ENCODE measurements around the gene ITIH5. TPM values are rescaled to one million over a fixed set of nuclear protein-coding genes. Genes with fewer than 3 reads are reported as not detected.

The ITIH5 gene
- polyA plus RNA-seq, 1 experiment = 10.3 TPM

DNA sequence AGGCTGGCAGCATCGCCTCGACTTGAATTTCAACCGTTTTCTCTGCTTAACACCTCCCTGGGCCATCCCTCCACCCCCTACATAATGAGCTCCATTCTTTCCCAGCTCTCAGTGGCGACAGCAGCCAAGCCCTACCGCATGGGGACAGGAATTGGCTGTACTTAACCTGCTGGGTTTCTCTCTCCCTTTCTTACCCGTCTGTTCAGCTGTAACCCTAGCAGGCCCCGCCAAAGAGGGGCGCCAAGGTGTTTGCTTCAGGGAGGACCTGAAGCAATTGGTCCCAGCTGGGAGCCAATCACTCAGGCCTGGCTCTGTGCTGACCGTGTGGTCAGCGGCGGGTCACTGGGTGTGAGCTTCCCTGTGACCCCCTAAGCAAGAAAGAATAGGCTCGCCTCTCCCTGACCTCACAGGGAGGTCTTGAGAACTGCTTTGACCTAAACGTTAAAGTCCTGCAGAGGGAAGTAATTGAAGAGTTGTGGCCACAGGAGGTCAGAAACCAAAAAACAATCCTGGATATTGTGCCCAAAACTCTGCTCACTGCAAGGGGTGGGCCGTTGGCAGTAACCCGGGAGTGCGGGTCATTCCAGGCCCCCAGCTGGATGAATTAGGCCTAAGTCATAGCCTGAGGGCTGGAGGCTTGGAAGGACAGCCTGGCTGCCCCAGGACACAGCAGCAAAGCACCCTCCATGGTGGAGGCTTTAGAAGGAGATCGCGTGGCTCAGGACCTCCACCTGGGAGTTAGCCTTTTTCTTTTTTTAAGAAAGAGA lies 114.6 kb downstream of the ITIH5 start:
- POLR2A ChIA-PET = no interaction called here
- TF ChIP-seq, protein P1, sequence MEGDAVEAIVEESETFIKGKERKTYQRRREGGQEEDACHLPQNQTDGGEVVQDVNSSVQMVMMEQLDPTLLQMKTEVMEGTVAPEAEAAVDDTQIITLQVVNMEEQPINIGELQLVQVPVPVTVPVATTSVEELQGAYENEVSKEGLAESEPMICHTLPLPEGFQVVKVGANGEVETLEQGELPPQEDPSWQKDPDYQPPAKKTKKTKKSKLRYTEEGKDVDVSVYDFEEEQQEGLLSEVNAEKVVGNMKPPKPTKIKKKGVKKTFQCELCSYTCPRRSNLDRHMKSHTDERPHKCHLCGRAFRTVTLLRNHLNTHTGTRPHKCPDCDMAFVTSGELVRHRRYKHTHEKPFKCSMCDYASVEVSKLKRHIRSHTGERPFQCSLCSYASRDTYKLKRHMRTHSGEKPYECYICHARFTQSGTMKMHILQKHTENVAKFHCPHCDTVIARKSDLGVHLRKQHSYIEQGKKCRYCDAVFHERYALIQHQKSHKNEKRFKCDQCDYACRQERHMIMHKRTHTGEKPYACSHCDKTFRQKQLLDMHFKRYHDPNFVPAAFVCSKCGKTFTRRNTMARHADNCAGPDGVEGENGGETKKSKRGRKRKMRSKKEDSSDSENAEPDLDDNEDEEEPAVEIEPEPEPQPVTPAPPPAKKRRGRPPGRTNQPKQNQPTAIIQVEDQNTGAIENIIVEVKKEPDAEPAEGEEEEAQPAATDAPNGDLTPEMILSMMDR (IDR thresholded peaks at IDR 0.05; ENCODE audit: insufficient read depth, low read depth, low read length) = no peak
- Histone ChIP-seq H3K4me3 (ENCODE audit: low read depth, low read length) (no peak overlapping the region), H3K36me3 (ENCODE audit: control insufficient read depth, insufficient read depth, low read length) (no peaks in the 10 kb centered on the region), H3K27me3 (ENCODE audit: control insufficient read depth, insufficient read depth, low read length) (no peaks in the 10 kb centered on the region)
- no peak for DNase-seq (ENCODE audit: low read depth)
- CTCF ChIA-PET = interaction anchor here (0.9 to 2.1 kb wide), 2 partner anchors 10 to 135 kb away, joined by 4 read pairs; no protein-coding TSS in a partner anchor

DNA sequence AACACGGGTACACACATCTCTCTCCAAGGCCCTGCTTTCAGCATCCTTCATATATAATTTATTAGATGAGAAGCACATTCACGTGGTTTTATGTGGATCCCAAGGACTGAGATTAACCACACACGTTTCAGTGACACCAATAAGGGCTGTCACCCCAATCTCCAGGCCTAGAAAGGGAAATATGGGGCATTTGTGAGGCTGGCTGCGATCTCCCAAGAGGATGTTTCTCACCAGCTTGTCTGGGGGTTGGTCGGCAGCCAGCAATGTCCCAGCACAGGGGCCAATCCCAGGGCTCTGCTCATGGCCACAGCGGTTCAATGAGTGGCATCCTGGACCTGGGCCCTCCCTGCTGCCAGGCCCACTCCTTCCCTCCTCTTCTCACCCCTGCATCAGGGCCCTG lies 115.5 kb downstream of the ITIH5 start:
- ChIA-PET POLR2A (no interaction called here), CTCF (no interaction called here)

DNA sequence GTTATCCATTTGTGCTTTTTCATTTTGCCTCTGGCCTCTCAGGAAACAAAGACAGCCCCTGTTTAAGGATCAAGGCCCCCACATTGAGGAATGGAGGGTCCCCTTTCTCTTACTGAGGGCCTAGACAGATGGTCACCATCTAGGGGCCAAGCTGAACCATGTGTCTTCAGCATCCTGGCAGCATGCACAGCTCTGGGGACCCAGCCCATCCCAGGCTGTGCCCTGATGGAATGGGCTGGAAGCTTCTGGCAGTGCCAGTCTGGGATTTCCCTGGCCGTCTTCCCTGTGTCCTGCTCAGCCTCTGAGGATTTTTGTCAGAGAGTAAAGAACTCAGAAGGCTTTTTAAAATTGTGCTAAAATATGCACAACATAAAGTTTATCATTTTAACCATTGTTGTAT lies 116.8 kb downstream of the ITIH5 start:
- no peaks in the 10 kb centered on the region for H3K36me3 ChIP-seq (ENCODE audit: control insufficient read depth, insufficient read depth, low read length)
- TF ChIP-seq, protein P1 (IDR thresholded peaks at IDR 0.05; ENCODE audit: insufficient read depth, low read depth, low read length) = no peak
- ChIA-PET POLR2A (no interaction called here), CTCF (interaction anchor here (0.7 kb wide), 1 partner anchor 12 kb away, joined by 3 read pairs; no protein-coding TSS in a partner anchor)
- H3K27me3 ChIP-seq (ENCODE audit: control insufficient read depth, insufficient read depth, low read length) = no peaks in the 10 kb centered on the region
- DNase-seq (ENCODE audit: low read depth) = no peak
- no peak overlapping the region for H3K4me3 ChIP-seq (ENCODE audit: low read depth, low read length)

More for the DNA sequence above, 115.5 kb downstream of the ITIH5 start:
- no peaks in the 10 kb centered on the region for H3K27me3 ChIP-seq (ENCODE audit: control insufficient read depth, insufficient read depth, low read length)
- TF ChIP-seq, protein P1 (IDR thresholded peaks at IDR 0.05; ENCODE audit: insufficient read depth, low read depth, low read length) = no peak
- no peaks in the 10 kb centered on the region for H3K36me3 ChIP-seq (ENCODE audit: control insufficient read depth, insufficient read depth, low read length)
- no peak overlapping the region for H3K4me3 ChIP-seq (ENCODE audit: low read depth, low read length)
- no peak for DNase-seq (ENCODE audit: low read depth)

DNA sequence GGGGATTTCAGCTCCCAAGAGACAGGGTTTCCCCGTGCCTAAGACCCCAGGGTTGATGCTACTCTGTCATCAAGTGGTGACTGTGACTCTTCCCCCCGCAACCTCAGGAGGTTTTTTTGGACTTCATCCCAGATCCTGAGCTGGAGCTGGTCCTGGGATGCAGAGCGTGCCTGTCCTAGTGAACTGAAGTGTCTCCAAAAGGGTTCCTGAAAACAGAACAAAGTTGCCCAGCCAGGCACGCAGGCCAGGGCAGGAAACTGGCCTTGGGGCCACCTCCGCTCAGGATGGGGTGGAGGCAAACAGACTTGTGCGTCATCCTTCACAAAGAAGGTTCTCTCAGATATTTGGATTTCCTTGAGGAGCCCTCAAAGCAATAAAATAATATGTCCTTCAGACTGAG lies 118.9 kb downstream of the ITIH5 start:
- CTCF ChIA-PET = interaction anchor here (0.9 to 1.5 kb wide), 2 partner anchors 22 to 139 kb away, joined by 3 to 4 read pairs; no protein-coding TSS in a partner anchor
- Histone ChIP-seq H3K27me3 (ENCODE audit: control insufficient read depth, insufficient read depth, low read length) (no peaks in the 10 kb centered on the region), H3K4me3 (ENCODE audit: low read depth, low read length) (no peak overlapping the region), H3K36me3 (ENCODE audit: control insufficient read depth, insufficient read depth, low read length) (no peaks in the 10 kb centered on the region)
- no peak for DNase-seq (ENCODE audit: low read depth)
- POLR2A ChIA-PET = no interaction called here
- TF ChIP-seq, protein P1 (IDR thresholded peaks at IDR 0.05; ENCODE audit: insufficient read depth, low read depth, low read length) = no peak

DNA sequence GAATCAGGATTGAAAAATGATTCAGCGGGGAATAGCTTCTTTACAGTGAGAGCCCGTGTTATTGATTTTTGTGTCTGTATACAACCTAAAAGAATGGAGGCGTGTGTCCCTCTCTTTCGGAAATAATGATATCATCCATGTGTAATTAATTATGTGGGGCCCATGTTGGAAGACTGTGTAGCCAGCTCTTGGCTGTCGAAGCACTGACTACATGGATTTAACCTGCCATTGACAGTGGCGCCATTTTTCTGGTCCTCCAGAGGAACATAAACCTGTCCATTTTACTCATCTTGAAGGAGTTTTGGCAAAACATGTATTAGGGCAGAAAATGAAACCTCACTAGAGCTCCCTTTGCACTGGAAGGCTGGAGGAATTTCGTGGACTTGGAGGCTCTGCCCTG lies 119.6 kb downstream of the ITIH5 start:
- ChIA-PET POLR2A (no interaction called here), CTCF (interaction anchor here (0.9 to 1.5 kb wide), 2 partner anchors 22 to 140 kb away, joined by 3 to 4 read pairs; no protein-coding TSS in a partner anchor)
- H3K27me3 ChIP-seq (ENCODE audit: control insufficient read depth, insufficient read depth, low read length) = no peaks in the 10 kb centered on the region
- H3K36me3 ChIP-seq (ENCODE audit: control insufficient read depth, insufficient read depth, low read length) = no peaks in the 10 kb centered on the region
- TF ChIP-seq, protein P1 (IDR thresholded peaks at IDR 0.05; ENCODE audit: insufficient read depth, low read depth, low read length) = no peak
- DNase-seq (ENCODE audit: low read depth) = no peak
- H3K4me3 ChIP-seq (ENCODE audit: low read depth, low read length) = no peak overlapping the region

Data from BJ (cell line).